K562 (cell line): ENCODE measurements around the gene GALM.

Experiments used
- EGR1 ChIP-seq: fragments of 450-650 bp; conservative IDR thresholded peaks from 2 replicates; pipeline ENCODE4 v1.6.1; 2017; ENCODE audit warnings: mild to moderate bottlenecking
- EP300 ChIP-seq: IDR thresholded peaks from 2 replicates; pipeline ENCODE4 v1.6.1; 2012; ENCODE audit warnings: low read length, improper control_type of control experiment
- OTX1 ChIP-seq: fragments of 450-650 bp; formaldehyde crosslinking; IDR thresholded peaks from 2 replicates; pipeline ENCODE4 v1.4.0; 2022; ENCODE audit warnings: mild to moderate bottlenecking
- POLR2H ChIP-seq: IDR thresholded peaks from 2 replicates; pipeline ENCODE4 v1.6.1; 2016; ENCODE audit warnings: missing genetic modification characterization, low read depth, mild to moderate bottlenecking, control low read depth, missing compliant biosample characterization, moderate library complexity
- SP1 ChIP-seq: sonication (generic); formaldehyde crosslinking; IDR thresholded peaks from 2 replicates; pipeline ENCODE4 v1.8.1; 2022; ENCODE audit warnings: mild to moderate bottlenecking, missing genetic modification reagents
- TBL1XR1 ChIP-seq, 2 experiments: IDR thresholded peaks; 2 replicates each; pipeline ENCODE4 v1.6.1; 2012; ENCODE audit warnings: improper control_type of control experiment in 2 of 2, low read length in 2 of 2, mild to moderate bottlenecking in 1 of 2
- YBX1 ChIP-seq: fragments of 450-650 bp; IDR thresholded peaks from 2 replicates; pipeline ENCODE4 v1.7.1; 2016; ENCODE audit warnings: mild to moderate bottlenecking
- ZNF639 ChIP-seq, 2 experiments: fragments of 200-800 bp in 1 of 2; sonication (Bioruptor generic) in 1 of 2; sonication (generic) in 1 of 2; formaldehyde crosslinking in 1 of 2; IDR thresholded peaks in 1 of 2; conservative IDR thresholded peaks in 1 of 2; 2 replicates each; pipeline versions ENCODE4 v1.5.0 to v1.6.1; 2016 to 2020; ENCODE audit warnings: missing compliant biosample characterization in 1 of 2, missing genetic modification characterization in 1 of 2, missing genetic modification reagents in 1 of 2
- ZZZ3 ChIP-seq: fragments of 450-650 bp; IDR thresholded peaks from 2 replicates; pipeline ENCODE4 v1.6.1; 2016; ENCODE audit warnings: antibody characterized with exemption, mild to moderate bottlenecking, moderate library complexity
- TF ChIP-seq, protein P1 (sequence below): fragments of 450-650 bp; formaldehyde crosslinking; IDR thresholded peaks from 2 replicates; pipeline ENCODE4 v1.4.0; 2022; ENCODE audit warnings: missing genetic modification characterization
- TF ChIP-seq, protein P2 (sequence below): sonication (generic); formaldehyde crosslinking; IDR thresholded peaks from 2 replicates; pipeline ENCODE4 v1.9.0; 2022; ENCODE audit warnings: mild to moderate bottlenecking, missing genetic modification reagents
- TF ChIP-seq, protein P3 (sequence below), 3 experiments: IDR thresholded peaks in 2 of 3; conservative IDR thresholded peaks in 1 of 3; 2 replicates each; pipeline ENCODE4 v1.5.1; 2011 to 2012; ENCODE audit warnings: low read length in 3 of 3, mild to moderate bottlenecking in 3 of 3, control low read depth in 2 of 3, improper control_type of control experiment in 1 of 3, inconsistent platforms in 1 of 3, low read depth in 1 of 3, mixed read lengths in 1 of 3, moderate library complexity in 1 of 3; ENCODE audit not compliant: insufficient read depth in 2 of 3

GRCh38 chr2:38704664-38705063 lies 38.8 kb downstream of the GALM start:
- TF ChIP-seq OTX1 (CRISPR knock-in tag) (no peak), EP300 (no peak), TBL1XR1 (IDR thresholded peaks at IDR 0.05; ENCODE audit: low read length in 2 of 2) (no peak), ZZZ3 (no peak), YBX1 (no peak), SP1 (CRISPR knock-in tag) (no peak), ZNF639 (CRISPR knock-in tag; conservative IDR thresholded peaks at IDR 0.05 in 1 of 2, IDR thresholded peaks at IDR 0.05 in 1 of 2) (no peak), POLR2H (tag) (no peak), EGR1 (no peak)
- TF ChIP-seq, protein P1, sequence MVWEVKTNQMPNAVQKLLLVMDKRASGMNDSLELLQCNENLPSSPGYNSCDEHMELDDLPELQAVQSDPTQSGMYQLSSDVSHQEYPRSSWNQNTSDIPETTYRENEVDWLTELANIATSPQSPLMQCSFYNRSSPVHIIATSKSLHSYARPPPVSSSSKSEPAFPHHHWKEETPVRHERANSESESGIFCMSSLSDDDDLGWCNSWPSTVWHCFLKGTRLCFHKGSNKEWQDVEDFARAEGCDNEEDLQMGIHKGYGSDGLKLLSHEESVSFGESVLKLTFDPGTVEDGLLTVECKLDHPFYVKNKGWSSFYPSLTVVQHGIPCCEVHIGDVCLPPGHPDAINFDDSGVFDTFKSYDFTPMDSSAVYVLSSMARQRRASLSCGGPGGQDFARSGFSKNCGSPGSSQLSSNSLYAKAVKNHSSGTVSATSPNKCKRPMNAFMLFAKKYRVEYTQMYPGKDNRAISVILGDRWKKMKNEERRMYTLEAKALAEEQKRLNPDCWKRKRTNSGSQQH (CRISPR knock-in tag) = no peak
- TF ChIP-seq, protein P2, sequence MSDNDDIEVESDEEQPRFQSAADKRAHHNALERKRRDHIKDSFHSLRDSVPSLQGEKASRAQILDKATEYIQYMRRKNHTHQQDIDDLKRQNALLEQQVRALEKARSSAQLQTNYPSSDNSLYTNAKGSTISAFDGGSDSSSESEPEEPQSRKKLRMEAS (CRISPR knock-in tag) = no peak
- TF ChIP-seq, protein P3, sequence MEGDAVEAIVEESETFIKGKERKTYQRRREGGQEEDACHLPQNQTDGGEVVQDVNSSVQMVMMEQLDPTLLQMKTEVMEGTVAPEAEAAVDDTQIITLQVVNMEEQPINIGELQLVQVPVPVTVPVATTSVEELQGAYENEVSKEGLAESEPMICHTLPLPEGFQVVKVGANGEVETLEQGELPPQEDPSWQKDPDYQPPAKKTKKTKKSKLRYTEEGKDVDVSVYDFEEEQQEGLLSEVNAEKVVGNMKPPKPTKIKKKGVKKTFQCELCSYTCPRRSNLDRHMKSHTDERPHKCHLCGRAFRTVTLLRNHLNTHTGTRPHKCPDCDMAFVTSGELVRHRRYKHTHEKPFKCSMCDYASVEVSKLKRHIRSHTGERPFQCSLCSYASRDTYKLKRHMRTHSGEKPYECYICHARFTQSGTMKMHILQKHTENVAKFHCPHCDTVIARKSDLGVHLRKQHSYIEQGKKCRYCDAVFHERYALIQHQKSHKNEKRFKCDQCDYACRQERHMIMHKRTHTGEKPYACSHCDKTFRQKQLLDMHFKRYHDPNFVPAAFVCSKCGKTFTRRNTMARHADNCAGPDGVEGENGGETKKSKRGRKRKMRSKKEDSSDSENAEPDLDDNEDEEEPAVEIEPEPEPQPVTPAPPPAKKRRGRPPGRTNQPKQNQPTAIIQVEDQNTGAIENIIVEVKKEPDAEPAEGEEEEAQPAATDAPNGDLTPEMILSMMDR (IDR thresholded peaks at IDR 0.05 in 2 of 3, conservative IDR thresholded peaks at IDR 0.05 in 1 of 3; ENCODE audit: insufficient read depth in 2 of 3, low read depth in 1 of 3, low read length in 3 of 3) = no peak
